ENCODE results near the gene MSH2. TPM values are rescaled to one million over a fixed set of nuclear protein-coding genes. Genes with fewer than 3 reads are reported as not detected.

Gene MSH2
- total and polyA plus RNA-seq, 2 of the 13 experiments (the other 11 are each of a cell fraction or from before 2014, with no cell fraction given): 19.9 to 76.3 TPM

- peak in 1 of 2 experiments; percentile 32; a peak in 1 of 4 replicates for TF ChIP-seq REST (IDR thresholded peaks at IDR 0.05; ENCODE audit: borderline replicate concordance in 1 of 2, low read depth in 1 of 2, low read length in 2 of 2)
- TF ChIP-seq ZNF768 (CRISPR knock-in tag; IDR thresholded peaks at IDR 0.05): no peak
- TF ChIP-seq ZXDC (CRISPR knock-in tag; IDR thresholded peaks at IDR 0.05): no peak
- TF ChIP-seq ZFY (CRISPR knock-in tag; IDR thresholded peaks at IDR 0.05): no peak
- TF ChIP-seq SSRP1 (CRISPR knock-in tag; IDR thresholded peaks at IDR 0.05): peak; percentile 56; the same call in 1 of the 2 replicates
- TF ChIP-seq ZNF784 (CRISPR knock-in tag; IDR thresholded peaks at IDR 0.05; ENCODE audit: borderline replicate concordance): no peak
- TF ChIP-seq BCL3 (CRISPR knock-in tag; IDR thresholded peaks at IDR 0.05): no peak
- peak; percentile 44; the same call in 1 of the 2 replicates for TF ChIP-seq MIER3 (CRISPR knock-in tag; IDR thresholded peaks at IDR 0.05; ENCODE audit: borderline replicate concordance)
- no peak for TF ChIP-seq TARDBP (CRISPR knock-in tag; IDR thresholded peaks at IDR 0.05)
- TF ChIP-seq ZNF33A (CRISPR knock-in tag; IDR thresholded peaks at IDR 0.05; ENCODE audit: borderline replicate concordance): no peak
- no peak for TF ChIP-seq SCMH1 (CRISPR knock-in tag; IDR thresholded peaks at IDR 0.05; ENCODE audit: borderline replicate concordance)
- no peak for TF ChIP-seq KMT2A (CRISPR knock-in tag; IDR thresholded peaks at IDR 0.05)
- TF ChIP-seq TFDP1 (CRISPR knock-in tag; IDR thresholded peaks at IDR 0.05; ENCODE audit: borderline replicate concordance): no peak
- no peak for TF ChIP-seq SYNCRIP (IDR thresholded peaks at IDR 0.05; ENCODE audit: insufficient read depth, low read depth, low read length)
- no peak for TF ChIP-seq MAFG (CRISPR knock-in tag; IDR thresholded peaks at IDR 0.05)
- no peak for TF ChIP-seq FOXO4 (CRISPR knock-in tag; conservative IDR thresholded peaks at IDR 0.05)
- peak; percentile 72 for TF ChIP-seq FOXA3 (CRISPR knock-in tag; IDR thresholded peaks at IDR 0.05)
Measured at GRCh38 chr2:47354013-47354847, 48.7 kb upstream of the MSH2 start (continued).
